Measurements from ENCODE around the gene LCP2. TPM values are rescaled to one million over a fixed set of nuclear protein-coding genes. Genes with fewer than 3 reads are reported as not detected.

The LCP2 gene
- total RNA-seq, 1 donor from 2014 or later: 381 TPM

DNA sequence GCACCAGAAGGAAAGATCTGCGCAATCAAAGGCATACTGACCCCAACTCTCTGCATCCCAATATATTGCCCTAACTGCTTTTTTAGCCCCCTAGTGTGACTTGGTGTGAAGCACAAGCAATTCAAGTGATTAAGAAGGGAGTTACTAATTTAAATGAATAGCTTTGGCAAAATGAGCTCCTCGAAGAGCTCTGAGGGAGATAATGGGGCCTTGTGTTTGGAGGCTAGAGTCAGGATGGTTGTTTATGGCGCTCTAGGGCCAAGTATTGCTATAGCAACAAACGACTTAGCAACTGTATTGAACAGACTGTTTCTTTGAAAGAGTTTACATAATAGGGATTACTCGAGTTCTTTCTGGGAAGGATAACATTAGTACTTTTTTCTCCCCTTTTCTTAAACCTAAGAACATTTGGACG is 76.2 kb downstream of the LCP2 start:
- intact Hi-C loops (cut with micrococcal nuclease): no loop called here

DNA sequence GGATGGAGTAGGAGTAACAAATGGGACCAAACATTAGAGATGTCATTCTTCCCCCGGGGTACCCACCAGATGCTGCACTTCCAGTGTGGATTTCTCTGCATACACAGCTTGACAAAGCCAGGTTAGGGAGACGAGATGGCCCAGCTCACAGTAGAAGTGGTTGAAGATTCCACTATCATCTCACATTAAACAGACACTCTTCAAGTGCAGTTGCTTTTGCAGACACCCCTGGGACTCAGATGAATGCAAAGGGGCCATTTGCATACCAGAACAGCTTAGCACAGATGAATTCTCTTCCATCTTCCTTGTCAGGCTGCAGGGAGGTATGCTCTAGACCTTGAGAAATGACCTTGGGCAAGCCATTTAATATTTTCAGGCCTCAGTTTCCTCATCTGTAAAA is 77.4 kb downstream of the LCP2 start:
- intact Hi-C loops (cut with micrococcal nuclease): no loop called here

DNA sequence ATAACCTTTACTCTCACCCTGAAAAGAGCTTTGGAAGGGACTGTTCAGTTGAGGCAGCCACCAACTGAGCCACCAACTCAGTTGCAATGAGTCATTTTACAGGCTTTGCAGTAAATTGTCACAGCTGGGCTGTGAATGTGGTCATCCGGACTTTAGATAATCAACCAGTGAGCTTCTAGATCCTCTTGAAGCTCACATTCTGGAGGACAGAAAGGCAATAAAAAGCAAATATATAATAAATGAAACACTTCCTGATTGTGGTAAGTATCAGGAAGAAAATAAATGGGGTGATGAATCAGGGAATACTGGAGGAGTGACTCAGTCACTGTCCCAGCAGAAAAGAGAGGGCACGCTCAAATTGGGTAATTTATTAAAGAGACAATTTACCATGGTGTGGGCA is 78.0 kb downstream of the LCP2 start:
- intact Hi-C loops (cut with micrococcal nuclease): no loop called here

DNA sequence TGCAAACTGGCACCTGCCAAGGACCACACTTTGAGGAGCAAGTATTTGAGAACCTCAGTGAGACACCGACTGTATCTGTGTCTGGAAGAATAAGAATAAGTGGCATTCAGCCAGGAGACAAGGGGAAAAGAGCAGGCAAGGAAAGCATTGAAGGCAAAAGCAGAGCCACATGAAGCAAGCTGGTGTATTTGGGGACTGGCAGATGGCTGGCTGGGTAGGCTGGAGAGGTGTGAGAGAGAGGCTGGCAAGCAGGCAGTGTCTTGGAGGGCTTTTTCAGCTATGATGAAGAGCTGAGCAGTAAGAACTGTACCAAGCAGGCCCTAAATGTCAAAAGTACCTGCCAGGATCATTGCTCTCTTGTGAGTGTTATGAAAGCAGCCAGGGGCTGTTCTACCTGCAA is 78.9 kb downstream of the LCP2 start:
- intact Hi-C loops (cut with micrococcal nuclease): no loop called here

DNA sequence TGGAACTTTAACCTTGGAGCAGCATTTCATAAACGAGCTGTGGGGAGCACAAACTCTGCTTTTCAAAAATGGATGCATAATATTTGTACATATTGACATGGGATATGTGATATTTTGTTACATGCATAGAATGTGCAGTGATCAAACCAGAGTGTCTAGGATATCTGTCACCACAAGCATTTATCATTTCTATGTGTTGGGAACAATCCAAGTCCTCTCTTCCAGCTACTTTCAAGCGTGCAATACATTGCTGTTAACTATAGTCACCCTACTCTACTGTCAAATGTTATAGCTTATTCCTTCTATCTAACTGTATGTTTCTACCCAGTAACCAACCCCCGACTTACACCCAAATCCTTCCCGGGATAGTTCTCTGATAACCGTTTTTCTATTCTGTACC is 79.7 kb downstream of the LCP2 start:
- intact Hi-C loops (cut with micrococcal nuclease): no loop called here

DNA sequence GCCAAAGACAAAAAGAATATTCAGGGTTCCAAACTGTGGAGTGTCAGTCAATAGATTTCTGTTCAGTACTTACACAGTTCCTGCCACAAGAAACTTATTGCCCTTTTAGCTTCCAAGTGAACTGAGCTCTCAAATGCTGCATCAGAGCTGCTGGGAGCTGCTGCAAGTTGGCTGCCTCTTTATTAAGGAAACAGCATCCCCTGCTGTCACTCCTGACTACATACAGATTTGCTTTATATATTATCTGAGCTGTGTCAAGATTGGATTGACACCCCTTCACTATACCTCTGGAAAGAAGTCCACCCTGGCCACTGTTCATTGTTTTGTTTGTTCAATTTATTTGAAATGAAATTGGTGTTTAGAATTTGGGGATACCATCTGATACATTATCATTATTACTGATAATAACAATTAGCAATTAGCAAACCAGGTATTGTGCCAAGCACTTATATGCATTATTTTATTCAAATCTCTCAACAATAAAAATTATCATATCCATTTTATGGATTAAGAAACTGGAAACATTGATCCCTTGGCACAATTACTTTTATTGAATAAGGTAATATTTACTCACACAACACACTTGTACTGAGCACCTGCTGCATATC is 81.2 kb downstream of the LCP2 start:
- intact Hi-C loops (cut with micrococcal nuclease): loop anchor here (1.0 kb wide), 1 partner anchor 116 kb away; no protein-coding TSS in a partner anchor

DNA sequence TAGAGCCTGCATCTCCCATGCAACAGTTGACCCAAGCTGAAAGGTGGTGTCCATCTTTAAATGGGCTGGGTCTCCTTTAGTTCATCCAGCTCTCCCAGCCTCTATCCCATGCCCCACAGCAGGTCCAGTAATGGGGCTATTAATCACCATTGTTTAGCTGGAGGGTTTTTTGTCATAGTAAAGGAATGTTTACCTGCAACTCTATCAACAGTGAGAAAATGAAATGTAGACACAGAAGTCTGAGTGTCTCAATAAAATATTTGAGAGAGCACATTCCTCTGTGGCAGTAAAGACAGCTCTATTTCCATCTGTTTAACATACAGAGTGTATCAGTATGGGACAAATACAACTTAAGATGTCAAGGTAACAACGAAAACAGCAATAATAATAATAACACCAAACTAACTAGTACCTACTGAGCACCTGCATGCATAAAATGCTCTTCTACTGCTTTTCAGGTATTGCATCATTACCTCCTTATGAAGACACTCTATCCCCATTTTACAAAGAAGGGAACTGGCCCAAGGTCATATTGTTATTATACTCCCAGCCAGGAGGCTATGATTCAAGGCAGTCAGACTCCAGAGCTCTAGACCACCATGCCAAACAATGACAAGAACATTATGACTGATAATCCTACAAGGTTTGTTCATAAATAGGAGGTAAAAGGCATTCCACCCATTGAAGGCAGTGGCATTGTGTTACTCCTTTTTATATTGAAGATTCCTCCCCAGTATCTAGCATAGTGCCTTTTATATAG is 85.8 kb downstream of the LCP2 start:
- intact Hi-C loops (cut with micrococcal nuclease): no loop called here

DNA sequence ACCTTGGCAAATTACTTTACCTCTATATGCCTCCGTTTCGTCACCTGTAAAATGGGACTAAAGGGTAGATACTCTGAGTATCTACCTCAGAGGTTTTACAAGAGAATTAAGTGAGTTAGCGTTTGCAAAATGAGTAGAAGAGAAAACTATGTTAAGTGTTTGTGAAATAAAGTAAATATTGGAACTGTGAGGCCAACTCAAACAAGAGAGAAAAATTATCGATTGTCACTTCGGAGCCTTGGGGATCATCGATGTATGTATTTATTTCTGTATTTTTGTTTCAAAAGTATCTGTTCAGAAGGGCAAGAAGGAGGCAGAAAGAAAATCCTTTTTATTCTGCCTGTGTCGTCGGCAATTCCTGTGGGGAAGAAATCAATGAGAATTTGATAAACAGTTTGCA is 90.6 kb downstream of the LCP2 start:
- intact Hi-C loops (cut with micrococcal nuclease): no loop called here

DNA sequence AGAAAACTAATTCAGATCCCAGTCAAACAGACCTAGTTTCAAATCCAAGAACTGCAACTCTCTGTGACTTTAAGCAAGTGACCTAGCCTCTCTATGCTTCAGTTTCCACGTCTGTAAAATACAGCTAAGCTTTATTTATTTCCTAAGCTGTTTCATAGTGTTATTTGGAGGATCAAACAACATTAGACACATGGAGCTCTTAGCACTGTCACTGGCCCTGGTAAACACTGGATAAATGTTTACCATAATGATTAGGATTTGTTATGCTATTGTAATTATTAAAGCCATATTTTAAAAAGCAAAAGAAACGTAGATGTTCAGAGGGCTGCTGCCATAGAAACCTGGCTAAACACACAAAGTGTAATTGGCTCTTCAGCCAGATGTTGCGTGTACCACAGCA is 91.4 kb downstream of the LCP2 start:
- intact Hi-C loops (cut with micrococcal nuclease): no loop called here

DNA sequence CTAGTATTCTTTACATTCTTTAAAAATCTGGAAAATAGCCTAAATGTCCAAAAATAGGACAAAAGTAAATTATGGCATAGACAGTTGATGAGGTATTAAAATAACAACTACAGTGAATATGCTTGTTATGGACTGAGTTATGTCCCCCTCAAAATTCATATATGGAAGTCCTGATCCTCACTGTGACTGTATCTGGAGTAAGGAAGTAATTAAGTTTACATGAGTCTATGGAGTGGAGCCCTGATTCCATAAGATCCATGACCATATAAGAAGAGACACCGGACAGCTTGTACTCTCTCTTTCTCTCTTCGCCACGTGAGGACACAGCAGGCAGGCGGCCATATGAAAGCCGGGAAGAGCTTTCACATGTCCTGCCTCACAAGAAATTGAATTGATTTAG is 93.4 kb downstream of the LCP2 start:
- intact Hi-C loops (cut with micrococcal nuclease): no loop called here

DNA sequence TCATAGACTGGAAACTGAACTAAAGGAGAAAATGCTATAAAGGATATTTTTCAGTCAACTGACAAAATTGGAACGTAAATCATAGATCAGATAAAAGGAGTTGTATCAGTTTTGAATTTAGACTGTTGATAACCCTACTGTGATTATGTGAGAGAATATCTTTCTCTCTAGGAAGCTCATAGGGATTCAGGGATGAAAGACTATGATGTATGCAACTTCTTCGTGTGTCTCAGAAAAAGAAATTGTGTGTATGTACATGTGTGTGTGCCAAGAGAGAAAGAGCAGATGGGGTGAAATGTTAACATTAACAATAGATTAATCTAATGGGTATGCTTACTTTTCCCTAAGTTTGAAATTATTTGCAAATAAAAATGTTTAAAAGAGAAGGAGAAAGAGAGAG is 95.5 kb downstream of the LCP2 start:
- intact Hi-C loops (cut with micrococcal nuclease): no loop called here

DNA sequence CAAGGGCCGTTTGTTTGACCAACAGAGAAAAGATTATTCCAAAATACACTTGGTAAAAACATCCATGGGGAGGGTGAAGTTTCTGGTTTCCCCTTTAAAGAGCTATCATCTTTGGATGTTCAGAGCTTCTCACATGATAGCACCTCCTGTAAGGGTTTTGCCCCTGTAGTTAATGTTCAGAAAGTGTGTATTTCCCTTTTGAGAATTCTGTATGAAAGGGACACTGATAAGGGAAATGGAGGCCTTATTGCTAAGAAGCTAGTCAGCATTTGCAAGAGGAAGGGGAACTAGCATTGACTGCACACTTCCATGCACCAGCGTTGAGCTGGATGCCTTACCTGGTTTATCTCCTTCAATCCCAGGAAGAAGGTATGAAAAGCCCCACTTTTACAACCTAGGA is 96.3 kb downstream of the LCP2 start:
- intact Hi-C loops (cut with micrococcal nuclease): no loop called here

DNA sequence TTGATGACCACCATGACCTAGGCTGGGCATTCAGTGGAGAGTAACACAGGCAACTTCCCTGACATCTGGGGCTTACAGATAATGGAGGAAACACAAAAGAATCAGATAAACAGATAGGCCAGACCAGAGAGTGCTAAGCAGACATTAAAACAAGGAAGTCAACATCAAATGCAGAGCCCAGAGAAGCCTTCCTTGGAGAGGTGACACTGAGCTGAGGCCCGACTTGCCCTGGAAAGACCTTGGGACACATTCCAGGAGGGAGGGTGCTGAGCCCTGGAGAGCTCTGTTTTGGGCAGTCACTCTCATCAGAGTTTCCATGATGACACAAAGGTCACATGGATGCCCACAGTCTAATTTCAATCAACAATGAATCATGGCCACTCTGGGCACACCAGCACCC is 96.7 kb downstream of the LCP2 start:
- intact Hi-C loops (cut with micrococcal nuclease): no loop called here

Other genes starting within 250 kb of the LCP2 start
- not detected in 2 replicates for gene FOXI1, start 191.9 kb downstream of the LCP2 start, total RNA-seq
- not detected in 2 replicates for gene C5orf58, start 64.8 kb downstream of the LCP2 start, total RNA-seq
- 0.05 TPM in 1 of 2 replicates, not detected in the other for gene KCNMB1, start 91.6 kb upstream of the LCP2 start, total RNA-seq
- gene KCNIP1, start 206.2 kb upstream of the LCP2 start, total RNA-seq: not detected in 2 replicates